H1 (cell line): ENCODE data around the gene NXPH4. TPM values are rescaled to one million over a fixed set of nuclear protein-coding genes. Genes with fewer than 3 reads are reported as not detected.

Experiments
- SIN3A ChIP-seq, 2 experiments: IDR thresholded peaks in 1 of 2; conservative IDR thresholded peaks in 1 of 2; 2 replicates each; pipeline ENCODE4 v1.6.1; 2011 to 2012; ENCODE audit warnings: low read length in 2 of 2, improper control_type of control experiment in 1 of 2, low read depth in 1 of 2, mild to moderate bottlenecking in 1 of 2
- polyA plus RNA-seq, 7 experiments: library from polyadenylated mRNA; depleted of rRNA in 3 of 7; stranded (reverse) in 5 of 7; unstranded in 2 of 7; fragments of >200 nt in 5 of 7; fragments of 200-250 nt in 2 of 7; gene quantifications; 1 replicate in 5 of 7; 2 replicates in 1 of 7; 4 replicates in 1 of 7; pipeline versions ENCODE4 v1.2.1 to v1.2.3, GENCODE V29; 2011 to 2013; ENCODE audit warnings: missing spikeins in 2 of 7, mixed read lengths in 2 of 7
- total RNA-seq: library from RNA; stranded (reverse); fragmentation: NEBNext Ultra II Directional; extraction: Animal tissue kit (Norgen Biotek cat#: 25700); gene quantifications from 2 replicates; pipeline ENCODE4 v1.2.1, GENCODE V29; 2021

NXPH4 gene
- total and polyA plus RNA-seq, 2 of the 8 experiments (the other 6 are each of a cell fraction or from before 2014, with no cell fraction given) = 0.92 to 1.7 TPM

DNA sequence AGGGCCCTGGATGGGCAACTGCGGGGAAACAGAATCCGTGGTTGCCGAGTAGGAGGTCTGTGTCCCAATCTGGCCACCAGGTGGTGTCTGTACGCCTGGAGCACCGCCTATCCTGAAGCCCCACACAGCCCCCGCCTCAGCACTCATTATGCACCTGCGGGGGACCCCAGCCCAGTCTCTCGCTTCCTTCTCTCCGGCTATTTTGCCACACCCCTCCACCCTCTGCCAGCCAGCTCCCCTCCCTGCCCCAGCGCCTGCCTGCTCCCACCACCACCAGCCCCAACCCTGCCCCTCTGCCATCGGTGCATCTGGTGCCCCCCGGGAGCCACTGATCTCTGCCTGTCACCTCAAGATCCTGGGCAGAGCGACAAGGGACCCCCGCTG is 2.2 kb upstream of the NXPH4 start (continued):
- peak in 1 of 2 experiments; percentile 80; a peak in 1 of 4 replicates for TF ChIP-seq SIN3A (conservative IDR thresholded peaks at IDR 0.05 in 1 of 2, IDR thresholded peaks at IDR 0.05 in 1 of 2; ENCODE audit: low read depth in 1 of 2, low read length in 2 of 2)
